Measurements from ENCODE around the gene LGMN.
"Not testable (repeated sequence)": the region's sequence is repeated elsewhere in the genome, so short reads cannot be mapped to it uniquely, and the experiment has no call there.

The LGMN gene

DNA sequence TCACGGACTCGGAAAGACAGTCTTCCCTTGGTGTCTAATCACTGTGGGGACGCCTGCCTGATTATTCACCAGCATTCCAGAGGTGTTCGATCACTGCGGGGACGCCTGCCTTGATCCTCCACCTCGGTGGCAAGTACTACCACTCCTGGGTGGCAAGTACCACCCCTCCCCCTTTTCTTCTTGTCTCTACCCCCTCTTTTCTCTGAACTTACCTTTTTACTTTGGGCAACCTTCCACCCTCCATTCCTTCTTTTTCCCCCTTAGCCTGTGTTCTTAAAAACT lies 12.0 kb upstream of the LGMN start:
- DNase-seq (ENCODE audit: low spot score) = no peak

- DNase-seq (ENCODE audit: low spot score) = no peak
Measured at GRCh38 chr14:92759679-92760523, 11.5 kb upstream of the LGMN start.

DNA sequence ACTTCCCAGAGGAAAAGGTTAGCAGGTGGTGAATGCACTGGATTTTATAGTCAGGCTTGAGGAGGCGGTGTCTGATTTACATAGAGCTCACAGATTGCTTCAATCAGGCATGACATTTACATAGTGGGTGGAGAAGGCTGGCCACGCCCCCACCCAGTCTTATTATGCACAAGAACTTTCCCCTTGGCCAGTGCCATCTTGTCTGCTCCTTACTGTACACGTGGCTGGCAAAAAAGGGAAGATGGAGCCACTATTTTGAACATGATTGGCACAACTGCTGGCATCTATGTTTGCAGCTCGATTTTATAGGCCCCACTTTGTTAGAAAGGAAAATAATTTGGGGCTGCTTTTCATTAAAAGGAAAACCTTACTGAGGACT lies 10.9 kb upstream of the LGMN start:
- no peak for DNase-seq (ENCODE audit: low spot score)

- no peak for DNase-seq (ENCODE audit: low spot score)
Measured at GRCh38 chr14:92756446-92756845, 8.0 kb upstream of the LGMN start.

- DNase-seq (ENCODE audit: low spot score) = no peak
Measured at GRCh38 chr14:92755495-92755894, 7.1 kb upstream of the LGMN start.

DNA sequence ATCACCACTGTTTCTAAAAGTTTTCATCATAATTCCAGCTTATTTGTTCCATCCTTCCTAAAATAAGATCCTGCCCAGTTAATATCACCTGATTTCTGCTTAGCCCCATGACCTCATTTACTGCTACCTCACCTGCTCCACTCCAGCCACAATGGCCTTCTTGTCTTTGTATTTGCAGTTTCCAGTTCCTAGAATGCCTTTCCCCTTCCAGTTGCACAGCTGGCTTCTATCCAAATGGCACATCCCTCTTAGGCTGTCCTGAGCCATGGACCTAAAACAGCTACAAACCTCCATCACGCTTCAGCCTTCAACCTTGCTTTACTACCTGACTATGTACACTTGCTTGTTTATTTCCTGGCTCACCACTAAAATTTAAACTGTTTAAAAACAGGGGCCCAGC lies 6.5 kb upstream of the LGMN start:
- no peak for DNase-seq (ENCODE audit: low spot score)

- DNase-seq (ENCODE audit: low spot score) = no peak
Measured at GRCh38 chr14:92753250-92753649, 4.8 kb upstream of the LGMN start.

DNA sequence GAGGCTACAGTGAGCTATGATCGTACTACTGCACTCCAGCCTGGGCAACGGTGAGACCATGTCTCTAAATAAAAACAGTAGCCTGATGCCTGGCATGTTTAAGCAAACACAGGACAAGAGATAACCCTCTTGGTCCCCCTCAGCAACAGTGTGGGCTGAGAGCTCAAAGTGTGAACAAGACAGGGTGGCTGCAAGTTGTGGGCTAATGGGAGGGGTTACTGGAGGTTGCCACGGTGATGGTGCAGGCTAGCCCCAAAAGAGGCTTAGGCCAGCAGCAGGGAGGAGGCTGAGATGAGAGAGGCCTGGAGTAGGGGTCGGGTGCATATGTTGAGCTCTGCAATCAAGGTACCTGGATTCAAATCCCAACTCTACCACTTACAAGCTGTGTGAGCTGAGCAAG lies 3.4 kb upstream of the LGMN start:
- DNase-seq (ENCODE audit: low spot score) = no peak

DNA sequence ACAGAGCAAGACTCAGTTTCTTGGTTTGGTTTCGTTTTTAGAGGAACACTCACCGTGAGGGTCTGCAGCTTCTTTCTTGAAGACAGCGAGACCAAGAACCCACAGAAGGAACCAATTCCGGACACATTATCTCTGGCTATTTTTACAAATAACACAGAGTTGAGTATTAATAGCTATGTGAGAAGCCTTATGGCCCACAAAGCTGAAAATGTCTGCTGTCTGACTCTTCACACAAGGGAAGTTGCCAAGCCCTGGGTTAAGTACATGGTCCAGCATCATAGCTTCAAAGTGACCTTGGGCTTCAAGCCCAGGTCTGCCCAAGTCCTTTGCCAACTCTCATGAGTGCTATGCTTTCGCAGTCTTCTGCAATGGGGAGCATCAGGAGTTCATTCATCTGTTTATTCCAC lies 2.6 kb upstream of the LGMN start:
- DNase-seq (ENCODE audit: low spot score) = no peak

DNA sequence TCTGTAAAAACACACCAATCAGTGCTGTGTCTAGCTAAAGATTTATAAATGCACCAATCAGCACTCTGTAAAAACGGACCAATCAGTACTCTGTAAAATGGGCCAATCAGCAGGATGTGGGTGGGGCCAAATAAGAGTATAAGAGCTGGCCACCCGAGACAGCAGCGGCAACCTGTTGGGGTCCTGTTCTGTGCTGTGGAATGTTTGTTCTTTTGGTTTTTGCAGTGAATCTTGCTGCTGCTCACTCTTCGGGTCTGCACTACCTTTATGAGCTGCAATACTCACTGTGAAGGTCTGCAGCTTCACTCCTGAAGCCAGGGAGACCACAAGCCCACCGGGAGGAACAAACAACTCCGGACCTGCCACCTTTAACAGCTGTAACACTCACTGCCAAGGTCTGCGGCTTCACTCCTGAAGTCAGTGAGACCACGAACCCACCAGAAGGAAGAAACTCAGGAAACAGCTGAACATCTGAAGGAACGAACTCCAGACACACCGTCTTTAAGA lies 1.8 kb upstream of the LGMN start:
- DNase-seq (ENCODE audit: low spot score) = not testable (repeated sequence)

GRCh38 chr14:92747701-92748258 lies 647 bp downstream of the LGMN start:
- peak; percentile 26 for DNase-seq (ENCODE audit: low spot score)

- DNase-seq (ENCODE audit: low spot score) = no peak
Measured at GRCh38 chr14:92744198-92744597, 4.2 kb downstream of the LGMN start.

GRCh38 chr14:92740440-92740839 lies 8.0 kb downstream of the LGMN start:
- no peak for DNase-seq (ENCODE audit: low spot score)

DNA sequence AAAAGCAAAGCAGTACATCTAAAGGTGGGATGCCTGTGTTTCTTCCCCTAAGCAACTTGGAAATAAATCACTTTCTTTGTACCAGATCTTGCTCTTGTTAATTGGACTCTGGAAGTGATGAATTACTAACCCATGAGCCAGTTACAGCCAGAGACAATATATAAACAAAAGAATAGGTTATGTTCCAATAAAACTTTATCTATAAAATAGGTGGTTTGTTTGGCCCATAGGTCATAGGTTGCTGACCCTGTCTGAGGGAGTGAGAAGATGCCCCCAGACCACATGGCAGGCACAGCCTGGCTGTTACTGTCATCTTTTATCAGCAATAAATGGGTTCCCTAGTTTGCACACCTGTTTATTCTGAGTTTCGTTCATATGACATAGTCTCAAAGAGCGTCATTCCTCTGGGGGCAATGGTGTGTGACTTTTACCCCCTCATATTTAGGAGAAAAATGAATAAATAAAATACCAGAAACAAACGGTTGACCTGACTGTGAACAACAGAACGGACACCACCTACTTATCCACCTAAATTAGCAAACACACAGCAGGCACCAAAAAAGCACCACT lies 10.7 kb downstream of the LGMN start:
- no peak for DNase-seq (ENCODE audit: low spot score)

- no peak for DNase-seq (ENCODE audit: low spot score)
Measured at GRCh38 chr14:92737206-92737605, 11.2 kb downstream of the LGMN start.

- DNase-seq (ENCODE audit: low spot score) = no peak
Measured at GRCh38 chr14:92735344-92735743, 13.1 kb downstream of the LGMN start.

- no peak for DNase-seq (ENCODE audit: low spot score)
Measured at GRCh38 chr14:92734618-92735017, 13.8 kb downstream of the LGMN start.

GRCh38 chr14:92733007-92733406 lies 15.4 kb downstream of the LGMN start:
- DNase-seq (ENCODE audit: low spot score) = no peak

- DNase-seq (ENCODE audit: low spot score) = no peak
Measured at GRCh38 chr14:92731622-92732115, 16.8 kb downstream of the LGMN start.

- DNase-seq (ENCODE audit: low spot score) = no peak
Measured at GRCh38 chr14:92729634-92730358, 18.6 kb downstream of the LGMN start.

- no peak for DNase-seq (ENCODE audit: low spot score)
Measured at GRCh38 chr14:92728759-92729364, 19.6 kb downstream of the LGMN start.

- no peak for DNase-seq (ENCODE audit: low spot score)
Measured at GRCh38 chr14:92726933-92727262, 21.5 kb downstream of the LGMN start.
